UCSD-AML1 (cell line): ENCODE results near the gene MYO15B.

Experiments used
- DNase-seq: peaks from one replicate; lab custom pipeline; 2025; ENCODE audit not compliant: unreplicated experiment; lab: John Stamatoyannopoulos, UW

The MYO15B gene

GRCh38 chr17:75658237-75658636 is 70.6 kb downstream of the MYO15B start:
- DNase-seq: no peak

- DNase-seq: no peak
These were observed 73.9 kb downstream of the MYO15B start for GRCh38 chr17:75661531-75661930.

GRCh38 chr17:75662511-75662910 is 74.9 kb downstream of the MYO15B start:
- no peak for DNase-seq

GRCh38 chr17:75664099-75664549 is 76.5 kb downstream of the MYO15B start:
- no peak for DNase-seq

- no peak for DNase-seq
These were observed 78.4 kb downstream of the MYO15B start for GRCh38 chr17:75665981-75666380.

GRCh38 chr17:75666959-75667790 is 79.6 kb downstream of the MYO15B start, which contains the start of the genes RECQL5 and SAP30BP:
RECQL5 (minus strand) TSS chr17:75667154; CDS start chr17:75666557, 597 bp downstream.
SAP30BP (plus strand) TSS chr17:75667338; CDS start chr17:75667373, 35 bp downstream.
- peak; percentile 96 for DNase-seq

GRCh38 chr17:75667825-75668224 is 80.2 kb downstream of the MYO15B start:
- DNase-seq: no peak

- no peak for DNase-seq
These were observed 80.9 kb downstream of the MYO15B start for GRCh38 chr17:75668489-75668888.

- no peak for DNase-seq
These were observed 83.3 kb downstream of the MYO15B start for GRCh38 chr17:75670868-75671267.

- no peak for DNase-seq
These were observed 84.4 kb downstream of the MYO15B start for GRCh38 chr17:75672011-75672410.

GRCh38 chr17:75673487-75673886 is 85.9 kb downstream of the MYO15B start:
- DNase-seq: no peak
